Measurements from ENCODE around the gene AMN1.
"Not testable (repeated sequence)": the region's sequence is repeated elsewhere in the genome, so short reads cannot be mapped to it uniquely, and the experiment has no call there.

Gene AMN1

GRCh38 chr12:31733549-31734432 lies 5.0 kb upstream of the AMN1 start:
- not testable (repeated sequence) for DNase-seq (ENCODE audit: low read depth)

- no peak for DNase-seq (ENCODE audit: low read depth)
These were observed 4.2 kb upstream of the AMN1 start for GRCh38 chr12:31732926-31733548.

- DNase-seq (ENCODE audit: low read depth) = not testable (repeated sequence)
These were observed 2.4 kb upstream of the AMN1 start for GRCh38 chr12:31731203-31731602.

GRCh38 chr12:31729705-31730104 lies 884 bp upstream of the AMN1 start:
- DNase-seq (ENCODE audit: low read depth) = no peak

GRCh38 chr12:31728289-31728916 lies 418 bp downstream of the AMN1 start:
- DNase-seq (ENCODE audit: low read depth) = no peak

- no peak for DNase-seq (ENCODE audit: low read depth)
These were observed 1.6 kb downstream of the AMN1 start for GRCh38 chr12:31727192-31727591.

GRCh38 chr12:31726575-31726974 lies 2.2 kb downstream of the AMN1 start:
- DNase-seq (ENCODE audit: low read depth) = no peak

GRCh38 chr12:31724557-31724956 lies 4.3 kb downstream of the AMN1 start:
- DNase-seq (ENCODE audit: low read depth) = no peak

- DNase-seq (ENCODE audit: low read depth) = no peak
These were observed 6.2 kb downstream of the AMN1 start for GRCh38 chr12:31722580-31722979.

- not testable (repeated sequence) for DNase-seq (ENCODE audit: low read depth)
These were observed 10.2 kb downstream of the AMN1 start for GRCh38 chr12:31718542-31719198.

GRCh38 chr12:31716998-31717397 lies 11.8 kb downstream of the AMN1 start:
- not testable (repeated sequence) for DNase-seq (ENCODE audit: low read depth)

GRCh38 chr12:31715283-31715825 lies 13.5 kb downstream of the AMN1 start:
- no peak for DNase-seq (ENCODE audit: low read depth)

GRCh38 chr12:31714406-31715271 lies 14.2 kb downstream of the AMN1 start:
- DNase-seq (ENCODE audit: low read depth) = no peak

- no peak for DNase-seq (ENCODE audit: low read depth)
These were observed 15.9 kb downstream of the AMN1 start for GRCh38 chr12:31712877-31713276.

- no peak for DNase-seq (ENCODE audit: low read depth)
These were observed 18.6 kb downstream of the AMN1 start for GRCh38 chr12:31710021-31710818.

GRCh38 chr12:31708118-31708517 lies 20.7 kb downstream of the AMN1 start:
- not testable (repeated sequence) for DNase-seq (ENCODE audit: low read depth)

- DNase-seq (ENCODE audit: low read depth) = no peak
These were observed 23.2 kb downstream of the AMN1 start for GRCh38 chr12:31705621-31706020.

- DNase-seq (ENCODE audit: low read depth) = no peak
These were observed 26.8 kb downstream of the AMN1 start for GRCh38 chr12:31702047-31702446.

- DNase-seq (ENCODE audit: low read depth) = not testable (repeated sequence)
These were observed 38.9 kb downstream of the AMN1 start for GRCh38 chr12:31689921-31690320.

- DNase-seq (ENCODE audit: low read depth) = no peak
These were observed 41.7 kb downstream of the AMN1 start for GRCh38 chr12:31687101-31687527.
